Stimulated activated effector memory CD8-positive, alpha-beta T cell treated with anti-CD3 and anti-CD28 coated beads, Interleukin-12 subunit alpha, Interleukin-12 subunit beta, amount 100 ng/mL, for 72 hours (primary cell): Measurements from ENCODE around the gene HIBCH.
A peak's percentile ranks its signal among the peaks of the same experiment; 100 is the strongest.
"Not testable (repeated sequence)": the region's sequence is repeated elsewhere in the genome, so short reads cannot be mapped to it uniquely, and the experiment has no call there.

ENCODE experiments used
- ATAC-seq: fragments of 150-1000 bp; cut with Tn5 transposase; 2 replicates; pipeline ENCODE4 v1.10.0; 2021
- DNase-seq, 2 donors: peaks; one replicate each; pipeline ENCODE4 v3.0.0; 2021 to 2022; ENCODE audit warnings: low spot score in 2 of 2
- H3K27ac Mint-ChIP-seq: one replicate; pipeline ENCODE4 v1.8.0; 2022; ENCODE audit warnings: mild to moderate bottlenecking, mixed read lengths
- H3K36me3 Mint-ChIP-seq: one replicate; pipeline ENCODE4 v1.8.0; 2022; ENCODE audit warnings: mild to moderate bottlenecking, mixed read lengths
- H3K4me1 Mint-ChIP-seq: one replicate; pipeline ENCODE4 v1.8.0; 2022; ENCODE audit warnings: mixed read lengths
- H3K4me3 Mint-ChIP-seq: one replicate; pipeline ENCODE4 v1.8.0; 2022; ENCODE audit warnings: mild to moderate bottlenecking, mixed read lengths
- H3K9me3 Mint-ChIP-seq: one replicate; pipeline ENCODE4 v1.8.0; 2022; ENCODE audit warnings: mixed read lengths

Gene HIBCH

DNA sequence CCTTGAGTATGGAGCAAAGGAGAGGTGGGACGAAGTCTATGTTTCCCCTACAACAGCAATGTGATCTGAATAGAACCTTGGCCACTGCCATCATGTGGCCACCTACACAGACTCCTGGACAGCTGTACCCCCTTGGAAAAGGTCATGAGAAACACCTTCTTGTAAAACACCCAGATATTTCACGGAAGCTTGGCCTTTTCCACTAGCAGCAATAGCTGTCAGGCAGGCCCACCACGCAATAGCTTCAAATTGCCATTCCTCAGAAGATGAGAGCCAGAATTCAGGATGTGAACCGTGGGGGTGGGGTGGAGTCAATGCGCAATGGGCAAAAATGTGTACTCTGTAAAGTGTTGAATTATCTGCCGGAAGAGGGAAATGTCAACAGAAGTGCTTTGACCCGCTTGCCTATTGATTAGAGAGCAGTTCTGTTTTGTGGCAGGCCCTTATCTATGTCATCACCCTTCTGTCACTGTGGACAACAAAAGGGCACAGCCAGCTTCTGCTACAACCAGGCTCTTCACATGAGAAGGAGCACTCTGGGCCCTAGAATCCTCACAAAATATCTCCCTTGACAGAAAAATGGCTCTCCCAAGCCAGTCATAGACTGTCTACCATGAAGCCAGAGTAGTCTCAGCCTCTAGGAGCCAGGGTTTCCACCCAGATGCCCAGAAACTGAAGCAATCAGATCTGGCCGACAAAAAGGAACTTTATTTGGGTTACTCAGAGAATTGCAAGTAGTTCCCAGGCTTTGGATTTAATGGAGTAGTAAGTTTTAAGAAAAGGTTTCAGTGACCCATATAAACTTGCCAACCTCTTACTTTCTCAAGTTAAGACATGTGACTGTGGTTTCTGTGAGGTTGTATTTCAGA lies 33.3 kb upstream of the HIBCH start:
- Mint-ChIP-seq H3K4me3 (no peak overlapping the region), H3K9me3 (no peaks in the 10 kb centered on the region), H3K4me1 (peaks cover 11% of the 10 kb centered on the region), H3K27ac (no peak overlapping the region), H3K36me3 (peaks cover 10% of the 10 kb centered on the region)
- no peak for DNase-seq
- ATAC-seq: peak; percentile 70

DNA sequence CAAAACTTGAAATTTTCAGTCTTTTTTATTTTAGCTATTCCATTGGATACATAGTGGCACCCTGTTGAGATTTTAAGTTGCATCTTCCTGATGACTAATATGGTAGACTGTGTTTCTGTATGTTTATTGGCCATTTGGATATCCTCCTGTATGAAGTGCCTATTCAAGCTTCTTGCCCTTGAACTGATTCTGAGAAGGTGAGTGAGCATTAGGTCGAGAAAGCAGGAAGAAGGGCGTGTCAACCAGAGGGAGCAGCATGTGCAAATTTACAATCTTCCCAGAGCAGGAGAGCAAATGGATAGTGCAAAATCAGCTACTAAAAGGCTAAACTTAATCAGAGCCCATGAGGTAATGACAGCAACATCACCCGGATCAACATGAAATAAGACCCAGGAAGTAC lies 32.3 kb upstream of the HIBCH start:
- ATAC-seq (no peak), DNase-seq (no peak)
- no peaks in the 10 kb centered on the region for H3K9me3 Mint-ChIP-seq
- H3K36me3 Mint-ChIP-seq: peaks cover 12% of the 10 kb centered on the region
- peaks cover 11% of the 10 kb centered on the region for H3K4me1 Mint-ChIP-seq
- no peak overlapping the region for H3K27ac Mint-ChIP-seq
- H3K4me3 Mint-ChIP-seq: no peak overlapping the region

GRCh38 chr2:190350371-190350770 lies 30.7 kb upstream of the HIBCH start:
- ATAC-seq (no peak), DNase-seq (no peak)
- H3K4me1 Mint-ChIP-seq: peaks cover 11% of the 10 kb centered on the region
- H3K9me3 Mint-ChIP-seq: no peaks in the 10 kb centered on the region
- no peak overlapping the region for H3K27ac Mint-ChIP-seq
- H3K36me3 Mint-ChIP-seq: peaks cover 16% of the 10 kb centered on the region
- no peak overlapping the region for H3K4me3 Mint-ChIP-seq

DNA sequence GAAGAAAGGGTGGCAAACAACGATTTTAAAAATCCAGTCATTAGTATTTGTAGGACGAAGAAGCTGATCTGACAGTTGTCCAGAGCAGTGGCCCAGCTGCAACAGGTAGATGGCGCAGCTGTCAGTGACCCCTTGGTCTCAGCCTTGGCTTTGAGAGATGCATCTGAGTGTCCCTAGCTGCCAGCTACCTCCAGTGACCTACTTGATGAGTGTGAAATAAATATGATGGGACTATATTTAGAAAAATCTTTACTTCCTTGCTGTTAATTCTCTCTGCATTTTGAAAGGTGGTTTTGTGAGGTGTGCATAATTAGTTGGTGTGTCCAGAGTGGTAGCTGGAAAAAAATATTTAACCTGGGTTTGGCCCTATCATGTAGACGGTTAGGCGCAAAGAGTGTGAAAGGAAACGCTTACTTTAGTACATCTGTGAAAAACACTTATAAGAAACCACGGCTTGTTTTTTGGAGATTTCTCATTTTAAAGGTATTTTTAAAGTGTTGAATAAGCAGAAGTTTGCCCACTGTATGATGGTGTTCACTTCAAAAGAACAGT lies 24.7 kb upstream of the HIBCH start:
- H3K4me1 Mint-ChIP-seq: peaks cover 9% of the 10 kb centered on the region
- peak overlapping the region; percentile 80 for H3K4me3 Mint-ChIP-seq
- H3K9me3 Mint-ChIP-seq: no peaks in the 10 kb centered on the region
- peak overlapping the region; percentile 78 for H3K27ac Mint-ChIP-seq
- DNase-seq (no peak), ATAC-seq (peak; percentile 55)
- peaks cover 16% of the 10 kb centered on the region for H3K36me3 Mint-ChIP-seq

- DNase-seq: peak; percentile 43 to 83
- ATAC-seq: peak; percentile 80
- Mint-ChIP-seq H3K36me3 (peaks cover 11% of the 10 kb centered on the region), H3K4me3 (peak within 1 kb of the TSS; percentile 80), H3K4me1 (peaks cover 9% of the 10 kb centered on the region), H3K27ac (peak within 1 kb of the TSS; percentile 78), H3K9me3 (no peaks in the 10 kb centered on the region)
Observed at GRCh38 chr2:190343536-190344275, 24.1 kb upstream of the HIBCH start, which contains the start of gene INPP1. Gene INPP1 (plus strand): TSS chr2:190343589. CDS start chr2:190360103, 16,514 bp downstream.

DNA sequence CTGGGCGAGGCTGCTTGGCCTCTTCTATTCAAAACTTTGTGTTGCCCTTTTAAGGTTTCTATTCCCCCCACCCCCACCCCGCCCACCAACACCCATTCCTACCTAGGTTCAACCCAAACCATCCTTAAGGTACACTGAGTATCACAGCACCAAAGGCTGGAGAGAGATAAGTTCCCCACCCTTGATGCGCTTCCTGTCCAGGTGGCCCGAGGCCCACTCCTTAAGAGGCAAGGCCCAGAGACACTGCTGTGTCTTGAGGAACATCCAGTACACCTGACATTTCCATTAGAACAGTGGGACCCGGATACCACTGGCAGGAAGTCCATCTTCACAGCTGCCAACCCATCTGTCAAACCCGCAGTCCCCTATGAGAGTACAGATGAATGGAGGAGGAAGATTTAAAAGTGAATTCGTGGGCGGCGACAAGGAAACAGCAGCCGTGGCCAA lies 23.5 kb upstream of the HIBCH start:
- Mint-ChIP-seq H3K4me3 (peak overlapping the region; percentile 80), H3K36me3 (peaks cover 5% of the 10 kb centered on the region), H3K9me3 (no peaks in the 10 kb centered on the region), H3K4me1 (peaks cover 9% of the 10 kb centered on the region), H3K27ac (peak overlapping the region; percentile 78)
- DNase-seq: no peak
- no peak for ATAC-seq

GRCh38 chr2:190342611-190343010 lies 23.0 kb upstream of the HIBCH start:
- DNase-seq (no peak), ATAC-seq (no peak)
- Mint-ChIP-seq H3K27ac (peak overlapping the region; percentile 78), H3K4me1 (peaks cover 9% of the 10 kb centered on the region), H3K4me3 (no peak overlapping the region), H3K9me3 (no peaks in the 10 kb centered on the region), H3K36me3 (peaks cover 5% of the 10 kb centered on the region)

GRCh38 chr2:190340369-190340768 lies 20.7 kb upstream of the HIBCH start:
- Mint-ChIP-seq H3K9me3 (no peaks in the 10 kb centered on the region), H3K4me1 (peaks cover 9% of the 10 kb centered on the region), H3K27ac (no peak overlapping the region), H3K4me3 (no peak overlapping the region), H3K36me3 (no peaks in the 10 kb centered on the region)
- no peak for DNase-seq
- ATAC-seq: no peak

DNA sequence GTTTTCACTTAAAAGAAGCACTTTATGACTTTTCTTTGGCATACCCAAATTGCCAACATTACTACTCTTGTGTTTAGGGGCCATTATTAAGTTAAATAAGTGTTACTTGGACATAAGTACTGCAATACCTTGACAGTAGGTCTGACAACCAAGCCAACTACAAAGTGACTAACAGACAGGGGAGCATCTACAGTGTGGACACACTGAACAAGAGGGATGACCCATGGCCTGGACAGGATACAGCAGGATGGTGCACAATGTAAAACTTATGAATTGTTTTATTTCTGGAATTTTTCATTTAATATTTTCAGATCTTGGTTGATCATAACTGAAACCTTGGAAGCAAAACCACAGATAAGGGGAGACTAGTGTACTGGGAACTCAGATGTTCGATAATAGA lies 19.8 kb upstream of the HIBCH start:
- Mint-ChIP-seq H3K9me3 (no peaks in the 10 kb centered on the region), H3K4me1 (peaks cover 9% of the 10 kb centered on the region), H3K27ac (no peak overlapping the region), H3K4me3 (no peak overlapping the region), H3K36me3 (no peaks in the 10 kb centered on the region)
- ATAC-seq: no peak
- no peak for DNase-seq

DNA sequence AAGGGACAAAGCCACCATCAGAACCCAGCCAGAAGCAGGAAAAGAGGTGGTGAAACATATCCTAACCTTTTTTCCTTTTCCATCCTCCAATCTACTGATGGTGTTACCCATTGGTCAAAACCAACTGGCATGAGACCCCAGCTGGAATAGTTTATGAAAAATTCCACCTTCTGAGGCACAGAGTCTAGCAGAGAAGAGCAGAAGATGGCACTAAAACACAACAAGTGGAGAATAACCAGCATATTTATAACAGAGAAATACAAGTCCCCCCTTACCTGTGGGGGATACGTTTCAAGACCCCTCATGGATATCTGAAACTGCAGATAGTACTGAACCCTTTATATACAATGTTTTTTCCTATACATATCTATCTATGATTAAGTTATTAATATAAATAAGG lies 18.8 kb upstream of the HIBCH start:
- Mint-ChIP-seq H3K4me1 (peaks cover 9% of the 10 kb centered on the region), H3K4me3 (no peak overlapping the region), H3K36me3 (no peaks in the 10 kb centered on the region), H3K27ac (no peak overlapping the region), H3K9me3 (no peaks in the 10 kb centered on the region)
- no peak for DNase-seq
- no peak for ATAC-seq

GRCh38 chr2:190336420-190336819 lies 16.8 kb upstream of the HIBCH start:
- Mint-ChIP-seq H3K36me3 (no peaks in the 10 kb centered on the region), H3K4me3 (no peak overlapping the region), H3K27ac (no peak overlapping the region), H3K4me1 (no peaks in the 10 kb centered on the region), H3K9me3 (no peaks in the 10 kb centered on the region)
- DNase-seq: no peak
- no peak for ATAC-seq

- not testable (repeated sequence) for H3K4me3 Mint-ChIP-seq, ATAC-seq, H3K9me3 Mint-ChIP-seq, H3K36me3 Mint-ChIP-seq, H3K27ac Mint-ChIP-seq, H3K4me1 Mint-ChIP-seq, DNase-seq
Observed at GRCh38 chr2:190335584-190335983, 16.0 kb upstream of the HIBCH start.

DNA sequence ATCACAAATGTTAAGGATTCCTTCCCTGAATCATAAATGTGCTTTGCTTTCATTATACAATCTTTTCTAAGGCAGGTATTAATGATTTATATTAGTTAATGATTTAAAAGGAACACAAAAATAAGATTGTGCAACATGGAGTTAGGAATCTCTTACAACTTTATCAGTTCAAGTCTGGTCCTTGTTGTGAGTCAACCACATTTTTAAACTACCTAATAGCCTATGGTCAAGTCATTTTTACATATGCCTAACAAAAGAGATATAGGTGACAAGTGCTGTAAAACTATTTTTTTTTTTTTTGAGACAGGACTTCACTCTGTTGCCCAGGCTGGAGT lies 15.6 kb upstream of the HIBCH start:
- Mint-ChIP-seq H3K9me3 (no peaks in the 10 kb centered on the region), H3K4me1 (no peaks in the 10 kb centered on the region), H3K4me3 (no peak overlapping the region), H3K27ac (no peak overlapping the region), H3K36me3 (no peaks in the 10 kb centered on the region)
- no peak for ATAC-seq
- DNase-seq: no peak

DNA sequence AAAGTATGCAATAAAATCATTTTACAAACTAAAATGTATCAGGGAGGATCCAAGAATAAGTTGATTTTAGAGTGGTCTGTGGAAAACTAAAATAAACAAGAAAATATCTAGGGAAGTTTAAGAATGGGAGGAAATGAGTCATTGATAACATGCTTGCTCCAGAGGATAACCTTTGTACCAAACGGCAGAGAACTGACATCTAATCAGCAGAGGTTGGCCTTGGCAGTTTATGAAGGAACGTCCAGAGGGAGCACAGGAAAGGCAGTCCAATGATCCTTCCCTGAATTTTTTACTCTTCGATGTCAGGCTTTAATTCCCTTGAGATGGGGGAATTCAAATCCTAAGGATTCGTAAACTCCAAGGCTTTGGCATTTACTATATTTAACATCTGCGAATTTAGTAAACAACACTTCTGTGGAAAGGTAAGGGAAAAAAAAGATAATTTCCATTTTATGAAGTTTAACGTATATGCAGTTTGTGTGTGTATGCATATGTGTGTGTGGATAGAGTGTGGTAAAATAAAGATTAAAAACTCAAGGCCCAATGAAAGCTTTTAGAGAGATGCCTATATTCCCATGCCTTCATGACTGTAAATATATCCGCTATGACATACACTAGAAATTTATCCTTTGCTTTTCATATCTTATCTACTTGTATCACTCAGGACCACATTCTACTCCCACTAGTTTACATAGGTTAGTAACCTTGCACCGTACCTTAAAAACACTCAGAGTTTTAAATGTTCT lies 15.0 kb upstream of the HIBCH start:
- Mint-ChIP-seq H3K9me3 (no peaks in the 10 kb centered on the region), H3K27ac (no peak overlapping the region), H3K4me3 (no peak overlapping the region), H3K36me3 (no peaks in the 10 kb centered on the region), H3K4me1 (no peaks in the 10 kb centered on the region)
- DNase-seq (no peak), ATAC-seq (no peak)

GRCh38 chr2:190333928-190334327 lies 14.3 kb upstream of the HIBCH start:
- H3K36me3 Mint-ChIP-seq: no peaks in the 10 kb centered on the region
- no peak for ATAC-seq
- no peaks in the 10 kb centered on the region for H3K4me1 Mint-ChIP-seq

More at GRCh38 chr2:190333928-190334327, 14.3 kb upstream of the HIBCH start:
- no peak for DNase-seq
- Mint-ChIP-seq H3K27ac (no peak overlapping the region), H3K9me3 (no peaks in the 10 kb centered on the region), H3K4me3 (no peak overlapping the region)
